ENCODE results near the gene MAP3K5.

DNA sequence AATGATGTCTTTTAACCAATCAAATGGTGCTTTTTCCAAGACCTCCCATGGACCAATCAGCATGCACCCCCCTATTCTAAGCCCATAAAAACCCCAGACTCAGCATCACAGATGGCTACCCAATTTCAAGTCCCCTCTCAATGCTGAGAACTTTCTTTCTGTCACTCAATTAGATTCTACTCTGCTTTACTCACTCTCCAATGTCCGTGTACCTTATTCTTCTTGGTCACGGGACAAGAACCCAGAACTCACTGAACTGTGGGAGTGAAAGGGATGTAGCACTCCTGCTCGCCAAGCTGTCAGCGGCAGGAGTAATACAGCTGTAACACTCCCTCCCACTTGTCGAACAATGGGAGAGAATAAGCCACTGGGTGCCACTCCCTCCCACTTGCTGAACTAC, 221.2 kb downstream of the MAP3K5 start:
- TF ChIP-seq, protein P1, sequence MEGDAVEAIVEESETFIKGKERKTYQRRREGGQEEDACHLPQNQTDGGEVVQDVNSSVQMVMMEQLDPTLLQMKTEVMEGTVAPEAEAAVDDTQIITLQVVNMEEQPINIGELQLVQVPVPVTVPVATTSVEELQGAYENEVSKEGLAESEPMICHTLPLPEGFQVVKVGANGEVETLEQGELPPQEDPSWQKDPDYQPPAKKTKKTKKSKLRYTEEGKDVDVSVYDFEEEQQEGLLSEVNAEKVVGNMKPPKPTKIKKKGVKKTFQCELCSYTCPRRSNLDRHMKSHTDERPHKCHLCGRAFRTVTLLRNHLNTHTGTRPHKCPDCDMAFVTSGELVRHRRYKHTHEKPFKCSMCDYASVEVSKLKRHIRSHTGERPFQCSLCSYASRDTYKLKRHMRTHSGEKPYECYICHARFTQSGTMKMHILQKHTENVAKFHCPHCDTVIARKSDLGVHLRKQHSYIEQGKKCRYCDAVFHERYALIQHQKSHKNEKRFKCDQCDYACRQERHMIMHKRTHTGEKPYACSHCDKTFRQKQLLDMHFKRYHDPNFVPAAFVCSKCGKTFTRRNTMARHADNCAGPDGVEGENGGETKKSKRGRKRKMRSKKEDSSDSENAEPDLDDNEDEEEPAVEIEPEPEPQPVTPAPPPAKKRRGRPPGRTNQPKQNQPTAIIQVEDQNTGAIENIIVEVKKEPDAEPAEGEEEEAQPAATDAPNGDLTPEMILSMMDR (IDR thresholded peaks at IDR 0.05), result no peak
- no peak for TF ChIP-seq EP300 (IDR thresholded peaks at IDR 0.05)
